ENCODE results near the gene MAP2K1.
A peak's percentile ranks its signal among the peaks of the same experiment; 100 is the strongest.

The MAP2K1 gene

GRCh38 chr15:66504563-66505429 lies 118.1 kb downstream of the MAP2K1 start, which contains the start of the genes RPL4 and ZWILCH (continued):
- TF ChIP-seq ZBTB11 (tag by site-specific recombination; conservative IDR thresholded peaks at IDR 0.05; ENCODE audit: low read depth) (peak; percentile 92), ZNF792 (tag by site-specific recombination; IDR thresholded peaks at IDR 0.05) (0 out of 2 replicates have a peak, but pooled peaks have one; percentile 11), KLF17 (tag by site-specific recombination; IDR thresholded peaks at IDR 0.05) (peak; percentile 79), ZNF513 (tag by site-specific recombination; IDR thresholded peaks at IDR 0.05) (0 out of 2 replicates have a peak, but pooled peaks have one; percentile 10), ZNF776 (tag by site-specific recombination; IDR thresholded peaks at IDR 0.05; ENCODE audit: borderline replicate concordance) (no peak), ZNF596 (tag by site-specific recombination; IDR thresholded peaks at IDR 0.05) (no peak), ATF2 (tag by site-specific recombination; IDR thresholded peaks at IDR 0.05; ENCODE audit: low read depth) (peak; percentile 26), BCL11A (tag by site-specific recombination; IDR thresholded peaks at IDR 0.05; ENCODE audit: low read depth) (no peak), ZNF610 (tag by site-specific recombination; IDR thresholded peaks at IDR 0.05; ENCODE audit: borderline replicate concordance) (peak; percentile 88), GLIS2 (tag by site-specific recombination; IDR thresholded peaks at IDR 0.05) (peak; percentile 77), ZNF561 (tag by site-specific recombination; IDR thresholded peaks at IDR 0.05; ENCODE audit: borderline replicate concordance) (peak; percentile 59; the same call in 1 of the 2 replicates), KLF1 (tag by site-specific recombination; IDR thresholded peaks at IDR 0.05) (peak; percentile 63), EGR2 (tag by site-specific recombination; IDR thresholded peaks at IDR 0.05; ENCODE audit: low read depth) (0 out of 2 replicates have a peak, but pooled peaks have one; percentile 11), ZNF280D (tag by site-specific recombination; IDR thresholded peaks at IDR 0.05) (0 out of 2 replicates have a peak, but pooled peaks have one; percentile 70), ZNF398 (tag by site-specific recombination; IDR thresholded peaks at IDR 0.05) (peak; percentile 48), FEZF1 (tag by site-specific recombination; IDR thresholded peaks at IDR 0.05) (peak; percentile 62), ZNF335 (tag by site-specific recombination; conservative IDR thresholded peaks at IDR 0.05) (peak; percentile 86), ZSCAN23 (tag by site-specific recombination; IDR thresholded peaks at IDR 0.05) (no peak), ZNF654 (tag by site-specific recombination; IDR thresholded peaks at IDR 0.05; ENCODE audit: low read depth) (no peak), ZBTB7A (tag by site-specific recombination; IDR thresholded peaks at IDR 0.05; ENCODE audit: low read depth) (peak; percentile 76; the same call in 1 of the 2 replicates), ZBTB21 (tag by site-specific recombination; IDR thresholded peaks at IDR 0.05) (peak; percentile 80), SP3 (tag by site-specific recombination; IDR thresholded peaks at IDR 0.05) (peak; percentile 97), ZNF26 (tag by site-specific recombination; IDR thresholded peaks at IDR 0.05) (no peak)
